Measurements from ENCODE around the gene SH3BGRL3. TPM values are rescaled to one million over a fixed set of nuclear protein-coding genes. Genes with fewer than 3 reads are reported as not detected.

SH3BGRL3 gene
- total and polyA plus RNA-seq, 2 experiments from 2014 or later: 30.9 to 370 TPM

DNA sequence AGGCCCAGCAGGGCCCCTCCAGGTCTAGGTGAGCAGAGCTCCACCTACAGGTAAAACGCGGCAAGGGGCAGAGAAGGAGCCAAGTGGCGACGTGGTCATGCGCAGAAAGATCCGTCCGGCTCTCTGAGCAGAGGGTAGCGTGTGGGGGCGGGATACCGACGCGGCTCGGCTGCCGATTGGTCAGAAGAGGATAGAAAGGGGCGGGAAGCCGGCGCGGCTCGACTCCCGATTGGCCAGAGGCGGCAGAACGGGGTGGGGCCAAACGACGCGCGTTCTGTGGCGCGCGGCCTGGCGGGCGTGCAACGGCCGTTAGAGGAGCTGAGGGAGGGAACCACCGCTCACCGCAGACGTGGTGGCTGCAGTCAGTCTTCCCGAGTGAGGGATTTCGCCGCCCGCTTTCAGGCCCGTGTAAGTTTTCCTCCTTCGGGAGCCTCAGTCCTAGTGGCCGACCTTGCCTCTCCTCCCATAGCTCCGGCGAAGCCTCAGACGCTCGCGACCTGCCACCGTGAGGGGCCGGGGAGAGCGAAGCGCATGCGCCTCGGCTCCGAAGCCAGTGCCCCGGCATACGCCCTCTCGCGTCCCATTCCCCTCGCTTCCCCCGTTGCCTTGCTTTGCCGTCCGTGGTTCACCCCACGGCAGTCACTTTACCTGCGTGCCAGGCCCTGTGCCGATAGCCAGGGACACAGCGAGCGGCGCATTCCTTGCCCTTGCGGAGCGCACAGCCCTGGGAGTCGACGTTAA is 45.8 kb upstream of the SH3BGRL3 start, which contains the start of gene CEP85:
Gene CEP85, plus strand, starts transcription at position 298 of the 741 bp plus-strand sequence. CDS start 5,584 bp downstream, outside the sequence.
- Histone ChIP-seq H3K27ac (ENCODE audit: low read depth) (peak within 1 kb of the TSS; percentile 39; the same call in 1 of the 2 replicates), H4K20me1 (replicated peaks; ENCODE audit: insufficient read depth) (peaks cover 38% of the 10 kb centered on the region), H3K9me2 (ENCODE audit: insufficient read depth) (no peaks in the 10 kb centered on the region), H3K4me1 (ENCODE audit: insufficient read depth) (peaks cover 20% of the 10 kb centered on the region), H2AFZ (peak within 1 kb of the TSS; percentile 98), H3K27me3 (ENCODE audit: insufficient read depth) (peaks cover 6% of the 10 kb centered on the region; the same call in 1 of the 2 replicates), H3F3A (replicated peaks; ENCODE audit: low read depth) (no peaks in the 10 kb centered on the region), H3K36me3 (ENCODE audit: insufficient read depth) (peaks cover 3% of the 10 kb centered on the region; the same call in 1 of the 2 replicates), H3K4me2 (peak within 1 kb of the TSS; percentile 97), H3K79me2 (replicated peaks; ENCODE audit: insufficient read depth) (peaks cover 48% of the 10 kb centered on the region), H3K4me3 (peak within 1 kb of the TSS; percentile 100)
- peak; percentile 92 for ATAC-seq
- peak; percentile 99 for DNase-seq (ENCODE audit: low spot score)
- peaks cover 7% of the 10 kb centered on the region for H3K27me3 Mint-ChIP-seq (ENCODE audit: insufficient read depth, low read depth, poor library complexity)
- peak within 1 kb of the TSS; percentile 54 for H3K27ac Mint-ChIP-seq
- H3K4me1 Mint-ChIP-seq: peaks cover 25% of the 10 kb centered on the region; the same call in 2 of the 3 replicates
- H3K4me3 Mint-ChIP-seq: peak within 1 kb of the TSS; percentile 91
- peaks cover 17% of the 10 kb centered on the region for H3K36me3 Mint-ChIP-seq (ENCODE audit: low read depth)
- H3K9me3 Mint-ChIP-seq: peaks cover 9% of the 10 kb centered on the region; the same call in 2 of the 3 replicates
- TF ChIP-seq EZH2 (IDR thresholded peaks at IDR 0.05; ENCODE audit: low read depth, unreplicated experiment) (no peak), POLR2AphosphoS5 (IDR thresholded peaks at IDR 0.05; ENCODE audit: low read depth) (peak; percentile 98), STAT1 (IDR thresholded peaks at IDR 0.05; ENCODE audit: unreplicated experiment) (no peak), NANOG (IDR thresholded peaks at IDR 0.05; ENCODE audit: borderline replicate concordance) (no peak), CREB1 (CRISPR knock-in tag; IDR thresholded peaks at IDR 0.05; ENCODE audit: low read depth) (peak; percentile 80), JUNB (IDR thresholded peaks at IDR 0.05; ENCODE audit: unreplicated experiment) (no peak)
- TF ChIP-seq, protein P1, sequence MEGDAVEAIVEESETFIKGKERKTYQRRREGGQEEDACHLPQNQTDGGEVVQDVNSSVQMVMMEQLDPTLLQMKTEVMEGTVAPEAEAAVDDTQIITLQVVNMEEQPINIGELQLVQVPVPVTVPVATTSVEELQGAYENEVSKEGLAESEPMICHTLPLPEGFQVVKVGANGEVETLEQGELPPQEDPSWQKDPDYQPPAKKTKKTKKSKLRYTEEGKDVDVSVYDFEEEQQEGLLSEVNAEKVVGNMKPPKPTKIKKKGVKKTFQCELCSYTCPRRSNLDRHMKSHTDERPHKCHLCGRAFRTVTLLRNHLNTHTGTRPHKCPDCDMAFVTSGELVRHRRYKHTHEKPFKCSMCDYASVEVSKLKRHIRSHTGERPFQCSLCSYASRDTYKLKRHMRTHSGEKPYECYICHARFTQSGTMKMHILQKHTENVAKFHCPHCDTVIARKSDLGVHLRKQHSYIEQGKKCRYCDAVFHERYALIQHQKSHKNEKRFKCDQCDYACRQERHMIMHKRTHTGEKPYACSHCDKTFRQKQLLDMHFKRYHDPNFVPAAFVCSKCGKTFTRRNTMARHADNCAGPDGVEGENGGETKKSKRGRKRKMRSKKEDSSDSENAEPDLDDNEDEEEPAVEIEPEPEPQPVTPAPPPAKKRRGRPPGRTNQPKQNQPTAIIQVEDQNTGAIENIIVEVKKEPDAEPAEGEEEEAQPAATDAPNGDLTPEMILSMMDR (conservative IDR thresholded peaks at IDR 0.05; ENCODE audit: low read depth in 2 of 2): peak; percentile 84 to 98
- TF ChIP-seq, protein P2, sequence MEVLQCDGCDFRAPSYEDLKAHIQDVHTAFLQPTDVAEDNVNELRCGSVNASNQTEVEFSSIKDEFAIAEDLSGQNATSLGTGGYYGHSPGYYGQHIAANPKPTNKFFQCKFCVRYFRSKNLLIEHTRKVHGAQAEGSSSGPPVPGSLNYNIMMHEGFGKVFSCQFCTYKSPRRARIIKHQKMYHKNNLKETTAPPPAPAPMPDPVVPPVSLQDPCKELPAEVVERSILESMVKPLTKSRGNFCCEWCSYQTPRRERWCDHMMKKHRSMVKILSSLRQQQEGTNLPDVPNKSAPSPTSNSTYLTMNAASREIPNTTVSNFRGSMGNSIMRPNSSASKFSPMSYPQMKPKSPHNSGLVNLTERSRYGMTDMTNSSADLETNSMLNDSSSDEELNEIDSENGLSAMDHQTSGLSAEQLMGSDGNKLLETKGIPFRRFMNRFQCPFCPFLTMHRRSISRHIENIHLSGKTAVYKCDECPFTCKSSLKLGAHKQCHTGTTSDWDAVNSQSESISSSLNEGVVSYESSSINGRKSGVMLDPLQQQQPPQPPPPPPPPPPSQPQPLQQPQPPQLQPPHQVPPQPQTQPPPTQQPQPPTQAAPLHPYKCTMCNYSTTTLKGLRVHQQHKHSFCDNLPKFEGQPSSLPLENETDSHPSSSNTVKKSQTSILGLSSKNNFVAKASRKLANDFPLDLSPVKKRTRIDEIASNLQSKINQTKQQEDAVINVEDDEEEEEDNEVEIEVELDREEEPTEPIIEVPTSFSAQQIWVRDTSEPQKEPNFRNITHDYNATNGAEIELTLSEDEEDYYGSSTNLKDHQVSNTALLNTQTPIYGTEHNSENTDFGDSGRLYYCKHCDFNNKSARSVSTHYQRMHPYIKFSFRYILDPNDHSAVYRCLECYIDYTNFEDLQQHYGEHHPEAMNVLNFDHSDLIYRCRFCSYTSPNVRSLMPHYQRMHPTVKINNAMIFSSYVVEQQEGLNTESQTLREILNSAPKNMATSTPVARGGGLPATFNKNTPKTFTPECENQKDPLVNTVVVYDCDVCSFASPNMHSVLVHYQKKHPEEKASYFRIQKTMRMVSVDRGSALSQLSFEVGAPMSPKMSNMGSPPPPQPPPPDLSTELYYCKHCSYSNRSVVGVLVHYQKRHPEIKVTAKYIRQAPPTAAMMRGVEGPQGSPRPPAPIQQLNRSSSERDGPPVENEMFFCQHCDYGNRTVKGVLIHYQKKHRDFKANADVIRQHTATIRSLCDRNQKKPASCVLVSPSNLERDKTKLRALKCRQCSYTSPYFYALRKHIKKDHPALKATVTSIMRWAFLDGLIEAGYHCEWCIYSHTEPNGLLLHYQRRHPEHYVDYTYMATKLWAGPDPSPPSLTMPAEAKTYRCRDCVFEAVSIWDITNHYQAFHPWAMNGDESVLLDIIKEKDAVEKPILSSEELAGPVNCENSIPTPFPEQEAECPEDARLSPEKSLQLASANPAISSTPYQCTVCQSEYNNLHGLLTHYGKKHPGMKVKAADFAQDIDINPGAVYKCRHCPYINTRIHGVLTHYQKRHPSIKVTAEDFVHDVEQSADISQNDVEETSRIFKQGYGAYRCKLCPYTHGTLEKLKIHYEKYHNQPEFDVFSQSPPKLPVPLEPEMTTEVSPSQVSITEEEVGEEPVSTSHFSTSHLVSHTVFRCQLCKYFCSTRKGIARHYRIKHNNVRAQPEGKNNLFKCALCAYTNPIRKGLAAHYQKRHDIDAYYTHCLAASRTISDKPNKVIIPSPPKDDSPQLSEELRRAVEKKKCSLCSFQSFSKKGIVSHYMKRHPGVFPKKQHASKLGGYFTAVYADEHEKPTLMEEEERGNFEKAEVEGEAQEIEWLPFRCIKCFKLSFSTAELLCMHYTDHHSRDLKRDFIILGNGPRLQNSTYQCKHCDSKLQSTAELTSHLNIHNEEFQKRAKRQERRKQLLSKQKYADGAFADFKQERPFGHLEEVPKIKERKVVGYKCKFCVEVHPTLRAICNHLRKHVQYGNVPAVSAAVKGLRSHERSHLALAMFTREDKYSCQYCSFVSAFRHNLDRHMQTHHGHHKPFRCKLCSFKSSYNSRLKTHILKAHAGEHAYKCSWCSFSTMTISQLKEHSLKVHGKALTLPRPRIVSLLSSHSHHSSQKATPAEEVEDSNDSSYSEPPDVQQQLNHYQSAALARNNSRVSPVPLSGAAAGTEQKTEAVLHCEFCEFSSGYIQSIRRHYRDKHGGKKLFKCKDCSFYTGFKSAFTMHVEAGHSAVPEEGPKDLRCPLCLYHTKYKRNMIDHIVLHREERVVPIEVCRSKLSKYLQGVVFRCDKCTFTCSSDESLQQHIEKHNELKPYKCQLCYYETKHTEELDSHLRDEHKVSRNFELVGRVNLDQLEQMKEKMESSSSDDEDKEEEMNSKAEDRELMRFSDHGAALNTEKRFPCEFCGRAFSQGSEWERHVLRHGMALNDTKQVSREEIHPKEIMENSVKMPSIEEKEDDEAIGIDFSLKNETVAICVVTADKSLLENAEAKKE (CRISPR knock-in tag; IDR thresholded peaks at IDR 0.05): no peak
- TF ChIP-seq, protein P3, sequence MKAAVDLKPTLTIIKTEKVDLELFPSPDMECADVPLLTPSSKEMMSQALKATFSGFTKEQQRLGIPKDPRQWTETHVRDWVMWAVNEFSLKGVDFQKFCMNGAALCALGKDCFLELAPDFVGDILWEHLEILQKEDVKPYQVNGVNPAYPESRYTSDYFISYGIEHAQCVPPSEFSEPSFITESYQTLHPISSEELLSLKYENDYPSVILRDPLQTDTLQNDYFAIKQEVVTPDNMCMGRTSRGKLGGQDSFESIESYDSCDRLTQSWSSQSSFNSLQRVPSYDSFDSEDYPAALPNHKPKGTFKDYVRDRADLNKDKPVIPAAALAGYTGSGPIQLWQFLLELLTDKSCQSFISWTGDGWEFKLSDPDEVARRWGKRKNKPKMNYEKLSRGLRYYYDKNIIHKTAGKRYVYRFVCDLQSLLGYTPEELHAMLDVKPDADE (IDR thresholded peaks at IDR 0.05): peak; percentile 46; the same call in 1 of the 2 replicates
- TF ChIP-seq, protein P4, sequence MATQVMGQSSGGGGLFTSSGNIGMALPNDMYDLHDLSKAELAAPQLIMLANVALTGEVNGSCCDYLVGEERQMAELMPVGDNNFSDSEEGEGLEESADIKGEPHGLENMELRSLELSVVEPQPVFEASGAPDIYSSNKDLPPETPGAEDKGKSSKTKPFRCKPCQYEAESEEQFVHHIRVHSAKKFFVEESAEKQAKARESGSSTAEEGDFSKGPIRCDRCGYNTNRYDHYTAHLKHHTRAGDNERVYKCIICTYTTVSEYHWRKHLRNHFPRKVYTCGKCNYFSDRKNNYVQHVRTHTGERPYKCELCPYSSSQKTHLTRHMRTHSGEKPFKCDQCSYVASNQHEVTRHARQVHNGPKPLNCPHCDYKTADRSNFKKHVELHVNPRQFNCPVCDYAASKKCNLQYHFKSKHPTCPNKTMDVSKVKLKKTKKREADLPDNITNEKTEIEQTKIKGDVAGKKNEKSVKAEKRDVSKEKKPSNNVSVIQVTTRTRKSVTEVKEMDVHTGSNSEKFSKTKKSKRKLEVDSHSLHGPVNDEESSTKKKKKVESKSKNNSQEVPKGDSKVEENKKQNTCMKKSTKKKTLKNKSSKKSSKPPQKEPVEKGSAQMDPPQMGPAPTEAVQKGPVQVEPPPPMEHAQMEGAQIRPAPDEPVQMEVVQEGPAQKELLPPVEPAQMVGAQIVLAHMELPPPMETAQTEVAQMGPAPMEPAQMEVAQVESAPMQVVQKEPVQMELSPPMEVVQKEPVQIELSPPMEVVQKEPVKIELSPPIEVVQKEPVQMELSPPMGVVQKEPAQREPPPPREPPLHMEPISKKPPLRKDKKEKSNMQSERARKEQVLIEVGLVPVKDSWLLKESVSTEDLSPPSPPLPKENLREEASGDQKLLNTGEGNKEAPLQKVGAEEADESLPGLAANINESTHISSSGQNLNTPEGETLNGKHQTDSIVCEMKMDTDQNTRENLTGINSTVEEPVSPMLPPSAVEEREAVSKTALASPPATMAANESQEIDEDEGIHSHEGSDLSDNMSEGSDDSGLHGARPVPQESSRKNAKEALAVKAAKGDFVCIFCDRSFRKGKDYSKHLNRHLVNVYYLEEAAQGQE (IDR thresholded peaks at IDR 0.05; ENCODE audit: unreplicated experiment): no peak

All from GM23338 (cell line).